Fibroblast of skin of back (primary cell): ENCODE measurements around the gene COBLL1.

ENCODE experiments used
- DNase-seq: peaks from one replicate; pipeline ENCODE4 v3.0.0-alpha.2; 2013

Gene COBLL1

GRCh38 chr2:164852086-164852485, 10.5 kb upstream of the COBLL1 start:
- DNase-seq, result no peak

- no peak for DNase-seq
Observed at GRCh38 chr2:164850235-164850634, 8.6 kb upstream of the COBLL1 start.

GRCh38 chr2:164849506-164849905, 7.9 kb upstream of the COBLL1 start:
- no peak for DNase-seq

GRCh38 chr2:164847981-164848741, 6.5 kb upstream of the COBLL1 start:
- DNase-seq, result no peak

- DNase-seq, result no peak
Observed at GRCh38 chr2:164847291-164847690, 5.7 kb upstream of the COBLL1 start.

- no peak for DNase-seq
Observed at GRCh38 chr2:164846276-164846675, 4.7 kb upstream of the COBLL1 start.

GRCh38 chr2:164843346-164843911, 1.8 kb upstream of the COBLL1 start:
- no peak for DNase-seq

GRCh38 chr2:164842624-164842966, 972 bp upstream of the COBLL1 start:
- no peak for DNase-seq

GRCh38 chr2:164840930-164841718, 499 bp downstream of the COBLL1 start:
- peak; percentile 81 for DNase-seq

GRCh38 chr2:164840458-164840929, 1.1 kb downstream of the COBLL1 start:
- no peak for DNase-seq

GRCh38 chr2:164839914-164840457, 1.6 kb downstream of the COBLL1 start:
- DNase-seq, result peak; percentile 82

- DNase-seq, result no peak
Observed at GRCh38 chr2:164837807-164838206, 3.8 kb downstream of the COBLL1 start.

GRCh38 chr2:164836907-164837306, 4.7 kb downstream of the COBLL1 start:
- DNase-seq, result no peak

- DNase-seq, result no peak
Observed at GRCh38 chr2:164835302-164835701, 6.3 kb downstream of the COBLL1 start.

GRCh38 chr2:164831887-164832286, 9.7 kb downstream of the COBLL1 start:
- DNase-seq, result no peak

GRCh38 chr2:164831180-164831579, 10.4 kb downstream of the COBLL1 start:
- no peak for DNase-seq

- DNase-seq, result peak; percentile 42
Observed at GRCh38 chr2:164826293-164827243, 15.1 kb downstream of the COBLL1 start.

GRCh38 chr2:164824872-164825271, 16.8 kb downstream of the COBLL1 start:
- DNase-seq, result no peak

- no peak for DNase-seq
Observed at GRCh38 chr2:164823126-164823525, 18.5 kb downstream of the COBLL1 start.

GRCh38 chr2:164821338-164821737, 20.3 kb downstream of the COBLL1 start:
- no peak for DNase-seq

GRCh38 chr2:164818149-164819136, 23.2 kb downstream of the COBLL1 start:
- no peak for DNase-seq
